T-helper 1 cell treated with Interleukin-12 subunit alpha and Interleukin-12 subunit beta and Interleukin-4 antibody, amounts not matched to agents 30 ng/mL and 1 ng/mL, for 36 hours (primary cell): ENCODE data around the gene FRAS1. TPM values are rescaled to one million over a fixed set of nuclear protein-coding genes. Genes with fewer than 3 reads are reported as not detected.
"Not testable (repeated sequence)": the region's sequence is repeated elsewhere in the genome, so short reads cannot be mapped to it uniquely, and the experiment has no call there.

Source experiments
- intact Hi-C: fragments of 100-400 bp; cut with micrococcal nuclease; formaldehyde crosslinking; loops from one replicate; pipeline ENCODE4 v1.15.1; 2024
- total RNA-seq: library from RNA; stranded (reverse); gene quantifications from 2 replicates; pipeline ENCODE4 v1.2.3, GENCODE V29; 2022

Gene FRAS1
- total RNA-seq, 1 donor from 2014 or later = not detected

GRCh38 chr4:78057600-78058550 lies 752 bp downstream of the FRAS1 start:
- intact Hi-C loops = loop anchor here (5.0 to 10.0 kb wide), 3 partner anchors 243 to 879 kb away; partner anchors contain the start of genes CNOT6L and PAQR3

- intact Hi-C loops = loop anchor here (1.0 to 10.0 kb wide), 4 partner anchors 244 to 878 kb away; partner anchors contain the start of genes CNOT6L and PAQR3
Observed at GRCh38 chr4:78058591-78059523, 1.7 kb downstream of the FRAS1 start.

GRCh38 chr4:78059524-78059889 lies 2.4 kb downstream of the FRAS1 start:
- intact Hi-C loops = loop anchor here (1.0 to 10.0 kb wide), 4 partner anchors 245 to 878 kb away; partner anchors contain the start of genes CNOT6L and PAQR3

GRCh38 chr4:78059938-78060337 lies 2.8 kb downstream of the FRAS1 start:
- intact Hi-C loops = loop anchor here (1.0 to 10.0 kb wide), 4 partner anchors 245 to 877 kb away; partner anchors contain the start of genes CNOT6L and PAQR3

GRCh38 chr4:78061939-78062570 lies 4.9 kb downstream of the FRAS1 start:
- intact Hi-C loops = no loop called here

- intact Hi-C loops = no loop called here
Observed at GRCh38 chr4:78065508-78066192, 8.5 kb downstream of the FRAS1 start.

- intact Hi-C loops = no loop called here
Observed at GRCh38 chr4:78068481-78068880, 11.4 kb downstream of the FRAS1 start.

GRCh38 chr4:78069319-78069718 lies 12.2 kb downstream of the FRAS1 start:
- intact Hi-C loops = no loop called here

GRCh38 chr4:78069859-78070258 lies 12.7 kb downstream of the FRAS1 start:
- intact Hi-C loops = no loop called here

GRCh38 chr4:78070731-78071282 lies 13.7 kb downstream of the FRAS1 start:
- intact Hi-C loops = no loop called here

- intact Hi-C loops = no loop called here
Observed at GRCh38 chr4:78074759-78075158, 17.6 kb downstream of the FRAS1 start.

GRCh38 chr4:78075986-78076385 lies 18.9 kb downstream of the FRAS1 start:
- intact Hi-C loops = no loop called here

- intact Hi-C loops = no loop called here
Observed at GRCh38 chr4:78078101-78078500, 21.0 kb downstream of the FRAS1 start.

- intact Hi-C loops = no loop called here
Observed at GRCh38 chr4:78079726-78080430, 22.8 kb downstream of the FRAS1 start.

- intact Hi-C loops = no loop called here
Observed at GRCh38 chr4:78081541-78081940, 24.4 kb downstream of the FRAS1 start.

- intact Hi-C loops = no loop called here
Observed at GRCh38 chr4:78083035-78083434, 25.9 kb downstream of the FRAS1 start.

- intact Hi-C loops = no loop called here
Observed at GRCh38 chr4:78091534-78091933, 34.4 kb downstream of the FRAS1 start.

- intact Hi-C loops = not testable (repeated sequence)
Observed at GRCh38 chr4:78092350-78092749, 35.2 kb downstream of the FRAS1 start.

GRCh38 chr4:78092850-78093249 lies 35.7 kb downstream of the FRAS1 start:
- intact Hi-C loops = no loop called here

- intact Hi-C loops = no loop called here
Observed at GRCh38 chr4:78095081-78095480, 38.0 kb downstream of the FRAS1 start.
